GM21529 (cell line): ENCODE data around the gene GRK1.

Experiments used
- ATAC-seq: cut with Tn5 transposase; IDR thresholded peaks from one replicate; pipeline ENCODE4 v1.9.1; 2021; ENCODE audit not compliant: unreplicated experiment

The GRK1 gene

DNA sequence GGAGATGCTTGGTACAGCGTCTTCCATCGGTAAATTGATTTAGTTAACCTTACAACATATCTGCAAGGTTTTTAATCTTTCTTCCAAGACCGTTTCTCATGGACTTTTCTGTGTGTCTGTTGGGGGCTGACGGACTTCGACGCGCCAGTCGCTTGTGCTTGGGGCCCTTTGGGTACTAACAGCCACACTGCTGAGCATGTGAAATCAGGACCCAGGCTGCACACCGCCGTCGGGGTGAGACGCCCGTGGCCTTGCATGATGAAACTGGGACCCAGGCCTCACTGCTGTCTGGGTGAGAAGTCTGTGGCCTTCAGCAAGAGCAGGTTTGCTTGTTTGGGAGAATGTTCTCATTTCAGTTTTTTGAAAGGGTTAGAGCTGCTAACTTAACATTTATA is 18.8 kb upstream of the GRK1 start:
- ATAC-seq, result no peak

DNA sequence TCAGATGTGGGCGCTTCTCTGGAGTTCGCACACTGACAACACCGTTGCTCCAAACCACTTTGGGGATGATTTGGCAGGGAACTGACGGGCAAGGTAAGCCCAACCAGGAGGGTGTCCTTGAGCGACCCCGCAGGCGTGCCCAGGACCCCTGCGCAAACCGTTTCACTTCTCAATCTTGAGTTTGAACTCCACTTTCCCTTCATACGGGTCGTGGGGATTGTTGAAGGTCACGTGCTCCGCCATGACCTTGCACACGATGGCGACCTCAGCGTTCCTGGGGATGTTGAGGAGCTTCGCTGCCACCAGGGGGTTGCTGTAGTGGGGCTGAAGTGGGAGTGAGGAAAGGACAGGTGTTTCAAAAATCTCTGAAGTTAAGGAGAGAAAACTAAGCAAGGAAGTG is 17.8 kb upstream of the GRK1 start:
- ATAC-seq, result no peak

DNA sequence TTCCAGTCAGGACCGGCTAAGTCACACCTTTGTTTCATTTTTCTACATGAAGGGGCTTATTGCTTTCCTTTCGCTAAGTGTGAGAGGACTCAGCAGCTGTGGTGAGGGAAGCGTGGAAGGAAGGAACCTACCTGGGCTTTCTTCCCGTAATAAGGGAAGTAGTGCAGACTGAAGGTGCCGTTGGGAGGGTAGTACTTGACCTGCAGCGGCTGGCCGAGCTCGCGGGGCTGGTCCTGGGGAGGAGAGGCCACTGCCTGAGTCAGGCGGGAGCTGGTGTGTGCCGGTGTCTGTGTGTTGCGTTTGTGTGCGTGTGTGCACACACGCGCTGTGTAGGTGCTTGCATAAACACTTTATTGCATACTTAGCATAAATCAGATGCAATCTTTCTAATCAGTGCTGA is 16.7 kb upstream of the GRK1 start:
- no peak for ATAC-seq

DNA sequence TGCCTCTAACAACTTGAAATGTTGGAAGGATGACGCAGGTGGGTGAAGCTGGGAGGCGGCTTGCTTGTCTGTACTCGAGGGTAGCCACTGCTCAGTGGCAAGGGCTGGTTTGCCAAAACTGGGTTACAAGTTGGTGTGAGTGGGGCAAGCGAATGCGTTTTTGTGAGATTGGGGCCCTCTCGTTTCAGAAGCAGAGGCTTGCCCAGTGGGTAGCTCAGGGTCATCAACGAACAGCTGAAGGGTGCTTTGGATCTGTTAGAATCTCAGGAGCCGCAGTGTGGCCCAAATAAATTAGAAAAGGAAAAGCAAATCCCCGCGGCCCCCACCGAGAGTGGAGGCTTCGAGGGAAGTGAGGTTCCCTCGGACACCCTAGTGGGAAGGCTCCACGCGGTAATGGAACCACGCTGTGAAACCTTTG is 16.3 kb upstream of the GRK1 start:
- ATAC-seq, result no peak

DNA sequence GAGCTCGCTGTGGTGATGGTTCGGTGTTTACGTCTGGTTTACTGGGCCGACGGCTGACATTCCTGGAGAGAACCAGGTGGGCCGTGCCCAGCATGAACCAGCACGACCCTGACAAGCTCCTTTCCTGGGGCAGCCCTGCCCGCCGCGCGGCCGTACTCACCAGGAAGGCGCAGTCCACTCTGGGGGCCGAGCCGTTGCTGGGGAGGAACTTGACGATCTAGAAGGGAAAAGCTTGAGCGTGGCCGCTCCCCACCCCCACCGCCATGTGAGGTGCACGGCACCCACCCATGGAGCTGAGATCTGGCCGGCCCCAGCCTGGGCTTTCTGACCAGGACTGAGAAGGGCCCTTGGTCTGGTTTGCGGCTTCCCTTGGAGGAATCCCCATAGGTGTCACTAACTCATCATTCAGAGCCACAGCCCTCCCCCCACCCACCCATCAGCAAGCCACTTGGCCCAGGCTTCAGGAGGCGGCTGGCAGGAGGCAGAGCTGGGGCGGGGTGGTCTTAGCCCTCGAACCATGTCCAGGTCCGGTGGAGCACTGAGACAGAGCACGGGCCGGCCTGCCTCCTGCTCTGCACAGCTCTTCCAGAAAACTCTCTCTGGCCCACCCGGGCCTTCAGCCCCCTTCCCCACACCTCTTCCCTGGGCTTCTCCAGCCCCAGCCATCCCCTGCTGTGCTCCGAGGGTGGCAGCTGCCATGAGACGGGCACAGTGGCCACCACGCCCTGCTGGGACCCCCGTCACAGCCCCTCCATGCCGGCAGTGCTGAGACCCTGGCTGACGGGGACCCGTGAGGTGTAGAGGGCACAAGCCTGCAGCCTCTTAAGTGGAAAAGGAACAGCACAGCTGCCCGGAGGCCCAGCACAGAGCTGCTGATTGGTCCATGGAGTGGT is 15.3 kb upstream of the GRK1 start:
- no peak for ATAC-seq

DNA sequence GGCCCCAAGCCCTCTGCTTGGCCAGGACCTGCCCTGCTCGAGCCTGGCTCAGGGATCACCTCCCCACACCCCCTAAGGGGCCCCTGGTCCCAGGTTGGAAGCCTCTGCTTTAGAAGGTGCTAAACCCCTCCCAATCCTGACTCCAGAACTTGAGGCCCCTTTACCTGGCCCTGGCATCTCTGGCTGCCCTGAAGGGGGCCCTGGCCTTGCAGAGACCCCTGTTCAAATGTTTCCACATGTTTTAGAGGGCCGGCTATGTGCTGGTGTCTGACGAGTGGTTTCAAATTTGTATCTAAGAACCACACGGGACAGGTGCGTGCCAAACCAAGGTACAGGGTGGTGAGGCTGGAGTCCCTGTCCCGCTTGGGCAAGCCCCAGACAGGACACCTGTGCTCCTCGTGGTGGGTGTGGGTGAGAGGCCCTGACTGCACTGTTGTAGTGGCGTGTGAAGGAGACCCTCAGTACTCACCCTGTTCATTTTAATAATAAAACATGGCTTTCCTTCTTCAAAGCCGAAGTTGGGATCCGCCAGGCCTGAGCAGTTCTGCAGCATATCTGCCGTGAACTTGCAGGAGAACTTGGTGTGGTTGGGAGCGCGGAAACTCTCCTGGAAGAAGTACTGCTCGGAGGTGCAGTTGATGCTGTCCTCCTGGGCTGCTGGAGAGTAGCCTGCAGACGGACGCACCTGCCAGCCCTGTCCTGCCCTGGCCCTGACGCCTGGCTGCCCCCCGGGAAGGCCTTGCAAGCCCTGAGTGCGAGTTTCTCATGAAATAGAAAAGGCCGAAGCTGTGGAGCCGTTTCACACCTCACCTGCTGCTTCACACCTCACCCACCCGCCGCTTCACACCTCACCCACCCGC is 14.4 kb upstream of the GRK1 start:
- no peak for ATAC-seq

DNA sequence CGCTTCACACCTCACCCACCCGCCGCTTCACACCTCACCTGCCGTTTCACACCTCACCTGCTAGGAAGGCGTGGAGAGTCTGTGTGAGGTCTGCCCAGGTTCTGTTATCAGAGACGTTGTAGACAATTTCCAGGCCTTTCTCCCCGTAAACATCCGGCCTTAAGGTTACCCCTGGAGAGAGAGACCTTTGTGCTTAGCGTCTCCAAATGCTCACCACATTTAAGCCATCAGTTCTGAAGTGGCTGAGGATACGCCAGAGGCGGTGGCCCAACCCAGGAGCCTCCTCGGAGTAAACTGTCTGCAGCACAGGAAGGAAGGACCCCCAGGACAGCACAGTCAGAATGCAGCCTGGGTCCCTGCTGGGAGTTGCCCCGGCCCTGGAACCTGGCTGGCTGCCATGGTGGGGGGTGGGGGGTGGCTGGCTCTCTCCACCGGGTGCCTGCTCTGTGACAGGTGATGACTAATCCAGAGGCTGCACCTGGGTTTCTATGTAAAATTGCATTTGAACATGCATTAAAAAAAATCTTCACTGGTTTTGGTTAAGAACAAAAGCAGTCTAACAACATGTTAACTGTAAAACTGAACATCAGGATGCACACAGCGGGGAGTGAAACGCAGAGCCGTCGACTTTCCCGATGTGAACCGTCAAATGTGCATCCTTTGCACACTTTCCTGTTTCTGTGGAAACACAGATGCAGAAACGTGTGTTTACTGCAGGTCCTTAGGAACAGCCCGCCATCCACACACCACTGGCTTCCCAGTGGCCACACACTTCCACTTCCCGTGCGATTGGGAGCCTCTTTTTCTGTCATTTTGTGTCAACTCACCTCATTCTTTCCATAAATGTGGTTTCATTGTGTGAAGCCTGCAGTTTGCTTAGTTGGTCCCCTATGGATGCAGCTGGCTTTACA is 13.5 kb upstream of the GRK1 start:
- no peak for ATAC-seq

DNA sequence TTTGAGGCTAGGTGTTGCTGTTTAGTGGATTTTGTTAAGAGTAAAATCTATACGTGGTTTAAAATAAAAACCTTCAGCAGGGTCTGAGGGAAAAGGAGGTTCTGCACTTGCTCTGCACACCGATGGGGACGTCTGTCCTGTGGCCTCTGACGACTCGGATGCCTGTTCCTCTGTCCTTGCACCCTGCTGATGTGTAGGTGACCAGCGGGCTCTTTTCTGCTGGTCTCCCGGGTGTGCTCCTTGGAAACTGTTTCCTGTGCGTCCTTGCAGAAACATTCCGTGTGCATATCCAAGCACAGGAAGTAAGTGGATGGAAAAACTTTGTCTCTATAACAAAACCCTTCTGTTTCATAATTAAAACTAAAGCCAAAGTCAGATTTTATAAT is 12.9 kb upstream of the GRK1 start:
- ATAC-seq, result no peak

DNA sequence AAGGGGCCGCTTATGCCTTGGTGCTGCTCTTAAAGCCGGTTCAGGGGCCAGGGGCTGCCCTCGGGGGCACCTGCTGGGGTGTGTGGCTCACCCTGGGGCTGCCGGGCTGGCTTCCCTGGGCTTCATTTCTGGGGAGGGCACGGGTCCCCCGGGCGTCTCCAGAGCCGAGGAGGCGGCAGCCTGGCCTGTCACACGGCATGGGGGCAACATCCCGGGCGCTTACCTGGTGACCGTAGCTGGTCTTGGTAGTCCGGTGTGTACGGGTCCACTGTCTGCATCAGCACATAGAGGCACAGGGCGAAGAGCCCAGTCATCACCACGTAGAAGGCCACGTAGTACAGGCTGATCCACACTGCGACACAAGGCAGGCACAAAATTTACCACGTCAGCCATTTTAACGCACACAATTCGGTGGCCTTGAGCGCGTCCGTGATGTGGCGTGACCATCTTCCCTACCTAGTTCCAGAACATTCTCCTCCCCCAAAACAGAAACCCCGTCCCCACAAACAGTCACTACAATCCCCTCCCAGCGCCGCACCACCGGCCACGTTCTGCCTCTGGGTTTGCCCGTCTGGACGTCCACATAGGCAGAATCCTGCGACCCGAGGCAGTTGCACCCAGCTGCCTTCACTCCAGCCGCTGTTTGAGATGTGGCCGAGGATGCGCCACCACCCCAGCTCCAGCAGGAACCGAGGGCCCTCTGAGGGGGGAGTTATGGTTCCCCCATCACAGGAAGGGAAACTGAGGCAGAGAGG is 12.3 kb upstream of the GRK1 start:
- ATAC-seq, result no peak

DNA sequence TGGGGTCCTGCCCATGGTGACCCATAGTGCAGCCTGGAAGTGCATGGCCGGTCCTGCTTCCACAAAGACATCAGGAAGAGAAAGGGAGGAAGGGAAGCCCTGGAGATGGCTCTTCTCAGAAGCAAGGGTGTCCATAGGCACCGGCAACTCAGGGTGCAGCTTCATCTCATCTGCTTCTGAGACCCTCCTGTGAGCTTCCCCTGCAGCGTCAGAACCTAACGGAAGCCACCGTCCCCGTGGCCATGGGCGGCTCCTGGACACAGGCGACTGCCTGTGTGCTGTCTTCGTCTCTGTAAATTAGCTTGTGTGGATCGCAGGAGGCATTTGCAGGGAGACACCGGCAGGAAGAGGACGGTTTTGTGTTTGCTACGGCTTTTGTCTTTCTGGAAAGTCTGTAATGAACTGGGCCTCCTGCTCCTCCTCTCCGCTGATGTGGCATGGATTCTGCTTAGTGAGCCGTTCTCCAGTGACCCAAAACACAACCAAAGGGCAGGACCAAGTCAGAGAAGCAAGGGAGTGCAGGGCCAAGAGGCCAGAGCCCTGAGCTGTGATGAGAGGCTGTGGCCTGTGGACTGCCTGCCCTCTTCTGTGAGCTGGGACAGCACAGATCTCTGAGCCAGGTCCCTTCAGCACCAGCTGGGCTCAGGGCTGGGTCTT is 11.5 kb upstream of the GRK1 start:
- ATAC-seq, result no peak

DNA sequence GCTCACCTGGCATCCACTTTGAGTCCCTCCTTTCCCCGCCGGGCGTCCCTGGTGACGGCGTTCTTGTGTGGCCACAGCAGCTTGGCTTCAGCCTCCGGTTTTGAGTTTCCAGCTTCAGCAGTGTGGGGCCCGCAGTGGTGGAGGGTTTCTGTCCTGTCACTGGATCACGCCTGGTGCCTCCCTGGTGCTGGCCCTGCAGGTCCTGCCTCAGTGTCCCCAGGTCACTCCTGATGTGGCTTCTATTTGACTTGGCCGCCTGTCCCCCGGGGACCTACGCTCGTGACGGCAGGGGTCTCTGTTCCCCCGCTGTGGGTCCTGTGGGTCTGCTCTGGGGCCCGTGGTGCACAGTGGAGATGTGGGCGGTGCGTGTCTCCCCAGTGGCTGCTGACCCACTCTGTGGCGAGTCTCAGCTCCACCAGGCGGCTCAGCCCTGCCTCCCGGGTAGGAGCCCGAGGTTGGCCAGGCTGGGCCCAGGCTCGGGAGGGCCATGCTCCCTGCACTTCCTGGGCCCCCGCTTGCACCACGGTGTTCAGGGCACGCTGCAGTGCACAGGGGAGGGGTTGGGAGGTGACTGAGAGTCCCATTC is 10.9 kb upstream of the GRK1 start:
- ATAC-seq, result no peak

DNA sequence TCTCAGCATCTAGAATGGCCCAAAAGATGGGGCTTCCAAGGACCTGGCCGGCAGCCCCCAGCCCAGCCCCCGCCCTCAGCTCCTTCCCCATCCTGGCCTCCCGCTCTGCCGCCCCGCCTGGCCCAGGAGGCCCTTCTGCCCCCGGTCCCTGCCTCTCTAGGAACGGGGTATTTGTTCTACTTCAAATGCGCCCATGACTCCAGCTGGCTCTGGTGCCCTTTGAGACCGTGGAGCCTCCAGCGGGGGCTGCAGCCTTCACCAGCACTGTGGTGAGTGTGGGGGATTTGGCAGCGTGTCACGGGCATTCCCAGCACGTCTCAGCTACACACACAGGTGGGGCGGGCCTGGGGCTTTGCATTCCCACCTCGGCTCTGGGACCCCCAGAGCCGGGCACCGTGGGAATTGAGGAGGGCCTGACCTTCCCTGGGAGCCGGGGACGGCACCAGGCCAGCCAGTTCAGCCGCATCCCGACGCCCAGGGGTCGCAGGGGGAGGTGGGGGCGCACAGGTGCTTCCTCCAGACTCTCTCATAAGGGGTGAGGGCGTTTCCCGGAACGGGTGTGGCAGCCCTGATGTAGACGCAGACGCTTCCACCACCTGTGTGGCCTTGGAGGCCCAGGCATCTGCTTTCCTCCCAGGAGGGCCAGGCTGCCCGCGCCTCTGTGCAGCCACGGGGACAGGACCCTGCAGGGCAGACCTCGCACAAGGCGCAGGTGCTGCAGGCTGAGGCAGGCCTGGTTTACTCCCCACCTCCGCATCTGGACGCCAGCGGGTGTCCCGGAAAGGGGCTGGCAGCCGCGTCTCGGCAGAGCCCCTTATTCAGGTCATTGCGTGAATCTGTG is 10.0 kb upstream of the GRK1 start:
- no peak for ATAC-seq

DNA sequence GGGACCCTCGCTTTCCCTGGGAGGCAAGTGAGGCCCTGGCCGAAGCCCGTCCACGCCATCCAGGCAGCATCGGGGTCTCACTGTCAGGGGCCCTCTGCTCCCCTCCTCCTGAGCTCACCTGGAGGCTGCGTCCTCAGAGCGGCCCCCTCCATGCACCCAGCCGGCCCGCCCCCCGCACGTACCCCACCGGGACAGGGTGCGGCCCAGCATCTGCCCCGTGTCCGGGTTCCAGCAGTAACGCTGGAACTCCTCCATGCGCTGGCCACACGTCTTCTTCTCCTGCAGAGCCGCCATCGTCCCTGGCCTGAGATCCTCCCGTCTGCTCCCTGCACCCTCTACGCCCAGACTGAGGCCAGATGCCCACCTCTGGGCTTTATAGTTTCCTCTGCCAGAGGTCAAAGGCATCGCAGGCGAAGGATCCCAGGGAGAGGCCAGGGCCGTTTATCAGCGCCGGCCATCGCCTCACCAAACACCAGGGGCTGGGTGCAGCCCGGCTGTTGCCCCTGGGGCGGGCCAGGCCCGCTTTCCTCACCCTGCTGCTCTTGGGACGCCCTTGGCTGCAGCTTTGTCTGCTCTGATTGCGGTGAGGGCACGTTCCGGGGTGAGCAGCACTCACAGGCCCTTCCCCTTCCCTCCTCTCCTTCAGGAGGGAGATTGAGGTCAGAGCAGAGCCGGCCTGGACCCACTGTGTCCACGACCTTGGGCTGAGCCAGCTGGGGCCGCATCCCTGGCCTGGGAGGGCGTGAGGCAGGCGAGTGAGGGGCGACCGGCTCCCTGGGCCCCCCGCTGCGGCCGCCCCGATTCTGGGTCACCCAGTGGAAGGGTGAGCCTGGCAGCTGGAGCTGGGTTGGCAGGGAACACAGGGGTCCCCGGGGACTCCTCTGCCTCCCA is 8.9 kb upstream of the GRK1 start, which contains the start of gene ATP4B:
Gene ATP4B (minus strand): TSS at position 348 of the 891 bp plus-strand sequence. CDS start 54 bp downstream, at position 294.
- ATAC-seq, result no peak

DNA sequence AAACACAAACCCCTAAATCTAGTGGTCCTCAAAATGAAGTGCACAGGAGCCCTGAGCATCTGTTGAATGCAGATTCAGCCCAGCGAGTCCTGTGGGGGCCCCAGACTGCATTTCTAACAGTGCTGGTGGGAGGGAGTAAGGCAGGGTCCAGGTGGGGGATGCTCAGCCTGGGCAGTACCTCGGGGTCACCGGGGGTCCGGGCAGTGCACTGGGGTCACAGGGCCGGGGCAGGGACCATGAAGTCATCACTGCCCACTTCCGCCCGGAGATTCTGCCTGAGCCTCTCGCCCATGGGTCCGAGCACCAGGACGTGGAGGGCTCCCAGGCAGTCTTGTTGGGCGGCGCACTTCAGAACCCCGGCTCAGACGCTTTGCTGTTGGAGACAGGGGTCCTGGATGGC is 8.2 kb upstream of the GRK1 start:
- ATAC-seq, result no peak

DNA sequence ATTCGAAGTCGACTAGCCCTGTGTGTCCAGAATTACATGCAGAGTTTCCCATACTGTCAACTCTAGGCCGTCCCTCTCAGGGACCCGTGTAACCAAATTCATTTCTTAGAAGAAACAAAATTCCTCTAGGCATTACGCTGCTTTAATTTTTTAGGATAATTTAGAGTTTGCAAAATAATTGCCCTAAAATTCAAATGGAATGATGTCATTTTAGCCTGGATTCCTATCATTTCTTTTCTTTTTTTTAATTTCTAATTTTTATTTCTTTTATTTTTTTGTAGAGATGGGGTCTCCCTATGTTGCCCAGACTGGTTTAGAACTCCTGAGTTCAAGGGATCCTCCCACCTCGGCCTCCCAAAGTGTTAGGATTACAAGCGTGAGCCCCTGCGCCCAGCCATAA is 7.7 kb upstream of the GRK1 start:
- no peak for ATAC-seq

DNA sequence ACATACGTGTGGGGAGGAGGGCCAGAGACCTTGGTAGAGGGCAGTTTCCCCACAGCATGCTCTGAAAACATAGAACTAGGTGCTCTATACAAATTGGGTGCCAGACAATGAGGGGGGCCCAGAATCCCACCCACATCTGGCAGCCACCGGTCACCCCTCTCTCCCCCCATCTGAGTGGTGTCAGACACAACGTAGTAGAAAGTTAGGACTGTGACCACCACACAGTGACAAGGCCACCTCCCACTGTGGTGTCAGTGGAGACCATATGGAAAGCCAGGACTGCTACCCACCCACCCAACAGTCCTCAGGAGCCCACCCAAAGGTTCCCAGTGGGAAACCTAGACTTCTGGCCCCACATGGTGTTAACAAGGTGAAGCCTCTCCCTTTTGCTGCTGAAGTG is 7.0 kb upstream of the GRK1 start:
- no peak for ATAC-seq

DNA sequence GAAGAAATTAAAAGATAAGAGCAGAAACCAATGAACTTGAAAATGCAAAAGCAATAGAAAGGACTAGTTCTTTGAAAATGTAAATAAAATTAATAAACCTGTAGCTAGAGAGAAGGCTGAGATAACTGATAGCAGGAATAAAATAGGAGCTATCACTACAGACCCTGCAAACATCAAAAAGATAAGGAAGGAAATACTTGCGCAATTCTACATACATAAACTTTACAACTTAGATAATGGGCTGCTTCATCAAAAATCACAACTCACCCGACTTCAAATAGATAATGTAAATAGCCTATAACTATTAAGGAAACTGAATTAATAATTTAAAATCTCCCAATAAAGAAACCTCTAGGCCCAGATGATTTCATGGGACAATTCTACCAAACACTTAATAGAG is 5.5 kb upstream of the GRK1 start:
- no peak for ATAC-seq

DNA sequence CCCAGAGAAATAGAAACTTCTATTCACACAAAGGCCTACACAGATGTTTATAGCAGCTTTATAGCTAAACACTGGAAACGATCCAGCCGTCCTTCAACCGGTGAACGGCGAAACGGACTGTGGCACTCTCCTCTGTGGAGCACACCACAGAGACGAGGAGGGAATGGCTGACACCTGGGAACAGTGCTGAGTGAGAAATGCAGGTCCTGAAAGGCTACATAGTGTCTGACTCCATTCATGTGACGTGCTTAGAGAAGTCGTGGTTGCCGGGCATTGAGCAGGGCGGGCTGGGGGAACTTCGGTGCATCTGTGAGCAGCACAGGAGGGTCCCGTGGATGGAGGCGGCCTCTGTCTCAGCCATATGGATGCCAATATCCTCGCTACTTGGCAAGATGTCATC is 3.1 kb upstream of the GRK1 start:
- ATAC-seq, result no peak
